IMR-90 (cell line): ENCODE data around the gene MRPL52.

ENCODE experiments used
- MAZ ChIP-seq: IDR thresholded peaks from 2 replicates; pipeline ENCODE4 v1.6.1; 2012; ENCODE audit warnings: low read depth, mild to moderate bottlenecking, low read length, improper control_type of control experiment, moderate library complexity, borderline replicate concordance
- POLR2A ChIP-seq: IDR thresholded peaks from 2 replicates; pipeline ENCODE4 v1.6.1; 2012; ENCODE audit warnings: mild to moderate bottlenecking, low read depth, low read length
- SMC3 ChIP-seq: fragments of 150-350 bp; IDR thresholded peaks from 2 replicates; pipeline ENCODE4 v1.6.1; 2016; ENCODE audit warnings: low read depth, mild to moderate bottlenecking, antibody characterized with exemption, low read length, moderate library complexity
- TF ChIP-seq, protein P1 (sequence below): conservative IDR thresholded peaks from 2 replicates; pipeline ENCODE4 v1.5.1; 2012; ENCODE audit warnings: mild to moderate bottlenecking, low read depth, low read length, improper control_type of control experiment

DNA sequence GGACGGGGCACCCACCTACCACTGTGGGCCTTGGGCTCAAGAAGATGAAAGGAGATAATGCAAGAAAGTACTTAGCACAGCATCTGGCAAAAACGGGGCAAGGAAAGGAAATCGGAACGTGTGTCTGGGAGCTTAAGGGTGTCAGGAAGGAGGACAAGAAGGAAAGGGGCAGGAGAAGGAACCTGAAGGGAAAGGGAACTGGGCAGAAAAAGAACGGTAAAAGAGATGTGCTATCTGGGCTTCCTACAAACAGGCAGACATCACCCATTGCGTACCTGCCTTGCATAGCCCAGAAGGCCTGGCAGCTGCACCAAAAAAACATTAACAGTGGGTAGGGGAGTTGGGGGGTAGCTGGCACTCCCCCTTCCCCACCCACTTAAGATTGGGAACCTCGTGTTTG is 52.4 kb downstream of the MRPL52 start:
- TF ChIP-seq SMC3, result no peak
- TF ChIP-seq, protein P1, sequence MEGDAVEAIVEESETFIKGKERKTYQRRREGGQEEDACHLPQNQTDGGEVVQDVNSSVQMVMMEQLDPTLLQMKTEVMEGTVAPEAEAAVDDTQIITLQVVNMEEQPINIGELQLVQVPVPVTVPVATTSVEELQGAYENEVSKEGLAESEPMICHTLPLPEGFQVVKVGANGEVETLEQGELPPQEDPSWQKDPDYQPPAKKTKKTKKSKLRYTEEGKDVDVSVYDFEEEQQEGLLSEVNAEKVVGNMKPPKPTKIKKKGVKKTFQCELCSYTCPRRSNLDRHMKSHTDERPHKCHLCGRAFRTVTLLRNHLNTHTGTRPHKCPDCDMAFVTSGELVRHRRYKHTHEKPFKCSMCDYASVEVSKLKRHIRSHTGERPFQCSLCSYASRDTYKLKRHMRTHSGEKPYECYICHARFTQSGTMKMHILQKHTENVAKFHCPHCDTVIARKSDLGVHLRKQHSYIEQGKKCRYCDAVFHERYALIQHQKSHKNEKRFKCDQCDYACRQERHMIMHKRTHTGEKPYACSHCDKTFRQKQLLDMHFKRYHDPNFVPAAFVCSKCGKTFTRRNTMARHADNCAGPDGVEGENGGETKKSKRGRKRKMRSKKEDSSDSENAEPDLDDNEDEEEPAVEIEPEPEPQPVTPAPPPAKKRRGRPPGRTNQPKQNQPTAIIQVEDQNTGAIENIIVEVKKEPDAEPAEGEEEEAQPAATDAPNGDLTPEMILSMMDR, result no peak
- TF ChIP-seq POLR2A, result no peak
- no peak for TF ChIP-seq MAZ
